ENCODE results near the gene TICRR.

DNA sequence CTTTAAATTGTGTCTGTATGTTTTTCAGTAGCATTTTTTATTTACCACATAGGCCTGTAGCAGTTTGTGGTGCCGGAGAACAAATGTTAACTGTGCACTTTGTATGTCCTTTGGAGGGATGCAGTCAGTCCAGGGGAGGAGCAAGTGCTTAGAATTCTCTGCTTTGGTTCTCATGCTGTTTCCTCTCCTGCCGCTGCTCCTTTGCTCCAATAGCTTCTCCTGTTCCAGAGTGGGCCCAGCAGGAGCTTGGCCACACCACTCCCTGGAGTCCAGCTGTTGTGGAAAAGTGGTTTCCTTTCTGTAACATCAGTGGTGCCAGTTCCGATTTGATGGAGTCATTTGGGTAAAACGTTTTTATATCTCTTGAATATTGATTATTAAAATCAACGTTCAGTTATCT lies 16.6 kb downstream of the TICRR start:
- no peak for TF ChIP-seq POLR2A (IDR thresholded peaks at IDR 0.05)
- TF ChIP-seq, protein P1, sequence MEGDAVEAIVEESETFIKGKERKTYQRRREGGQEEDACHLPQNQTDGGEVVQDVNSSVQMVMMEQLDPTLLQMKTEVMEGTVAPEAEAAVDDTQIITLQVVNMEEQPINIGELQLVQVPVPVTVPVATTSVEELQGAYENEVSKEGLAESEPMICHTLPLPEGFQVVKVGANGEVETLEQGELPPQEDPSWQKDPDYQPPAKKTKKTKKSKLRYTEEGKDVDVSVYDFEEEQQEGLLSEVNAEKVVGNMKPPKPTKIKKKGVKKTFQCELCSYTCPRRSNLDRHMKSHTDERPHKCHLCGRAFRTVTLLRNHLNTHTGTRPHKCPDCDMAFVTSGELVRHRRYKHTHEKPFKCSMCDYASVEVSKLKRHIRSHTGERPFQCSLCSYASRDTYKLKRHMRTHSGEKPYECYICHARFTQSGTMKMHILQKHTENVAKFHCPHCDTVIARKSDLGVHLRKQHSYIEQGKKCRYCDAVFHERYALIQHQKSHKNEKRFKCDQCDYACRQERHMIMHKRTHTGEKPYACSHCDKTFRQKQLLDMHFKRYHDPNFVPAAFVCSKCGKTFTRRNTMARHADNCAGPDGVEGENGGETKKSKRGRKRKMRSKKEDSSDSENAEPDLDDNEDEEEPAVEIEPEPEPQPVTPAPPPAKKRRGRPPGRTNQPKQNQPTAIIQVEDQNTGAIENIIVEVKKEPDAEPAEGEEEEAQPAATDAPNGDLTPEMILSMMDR (IDR thresholded peaks at IDR 0.05) = no peak
